RWPE1 (cell line): Measurements from ENCODE around the gene UGT1A4.

Source experiments
- CTCF ChIA-PET: fragments of 350-600 bp; sonication (Branson Sonifier 250); formaldehyde crosslinking; extraction: SDS; loops from one replicate; lab custom pipeline; 2021; lab: Yijun Ruan, JAX
- POLR2A ChIA-PET: fragments of 400-600 bp; formaldehyde crosslinking; extraction: SDS; loops from one replicate; lab custom pipeline; 2020; ENCODE audit warnings: antibody characterized with exemption; ENCODE audit not compliant: low non-redundant PET; lab: Yijun Ruan, JAX
- DNase-seq: peaks from one replicate; pipeline ENCODE4 v3.0.0; 2012; ENCODE audit warnings: low spot score
- H3K27ac ChIP-seq: fragments of 450-650 bp; 2 replicates; pipeline ENCODE4 v1.5.1; 2017
- TF ChIP-seq, protein P1 (sequence below): fragments of 450-650 bp; conservative IDR thresholded peaks from 2 replicates; pipeline ENCODE4 v1.5.1; 2017; ENCODE audit warnings: low read depth, mild to moderate bottlenecking

The UGT1A4 gene

DNA sequence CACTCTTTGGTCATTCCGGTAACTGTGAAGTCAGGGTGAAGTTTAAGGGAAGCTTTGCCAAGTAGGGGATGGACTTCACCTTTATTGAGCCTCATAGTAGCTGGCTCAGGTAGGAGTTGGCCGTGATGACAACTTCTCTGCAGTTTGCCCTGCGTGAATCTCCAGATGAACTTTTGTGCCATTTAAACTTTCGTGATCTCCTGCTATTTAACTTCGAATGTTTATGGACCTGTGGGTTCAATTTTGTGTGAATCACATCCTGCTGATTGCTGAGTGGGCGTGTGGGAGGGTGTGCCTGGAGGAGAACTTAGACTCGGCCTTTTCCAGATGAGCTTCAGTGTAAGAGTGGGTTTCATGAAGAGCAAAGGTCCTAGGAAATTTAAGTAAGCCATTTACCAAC is 45.7 kb downstream of the UGT1A4 start:
- no peak for DNase-seq
- no peak overlapping the region for H3K27ac ChIP-seq
- TF ChIP-seq, protein P1, sequence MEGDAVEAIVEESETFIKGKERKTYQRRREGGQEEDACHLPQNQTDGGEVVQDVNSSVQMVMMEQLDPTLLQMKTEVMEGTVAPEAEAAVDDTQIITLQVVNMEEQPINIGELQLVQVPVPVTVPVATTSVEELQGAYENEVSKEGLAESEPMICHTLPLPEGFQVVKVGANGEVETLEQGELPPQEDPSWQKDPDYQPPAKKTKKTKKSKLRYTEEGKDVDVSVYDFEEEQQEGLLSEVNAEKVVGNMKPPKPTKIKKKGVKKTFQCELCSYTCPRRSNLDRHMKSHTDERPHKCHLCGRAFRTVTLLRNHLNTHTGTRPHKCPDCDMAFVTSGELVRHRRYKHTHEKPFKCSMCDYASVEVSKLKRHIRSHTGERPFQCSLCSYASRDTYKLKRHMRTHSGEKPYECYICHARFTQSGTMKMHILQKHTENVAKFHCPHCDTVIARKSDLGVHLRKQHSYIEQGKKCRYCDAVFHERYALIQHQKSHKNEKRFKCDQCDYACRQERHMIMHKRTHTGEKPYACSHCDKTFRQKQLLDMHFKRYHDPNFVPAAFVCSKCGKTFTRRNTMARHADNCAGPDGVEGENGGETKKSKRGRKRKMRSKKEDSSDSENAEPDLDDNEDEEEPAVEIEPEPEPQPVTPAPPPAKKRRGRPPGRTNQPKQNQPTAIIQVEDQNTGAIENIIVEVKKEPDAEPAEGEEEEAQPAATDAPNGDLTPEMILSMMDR: no peak
- ChIA-PET POLR2A (no interaction called here), CTCF (interaction anchor here (0.7 kb wide), 1 partner anchor 302 kb away, joined by 3 read pairs; no protein-coding TSS in a partner anchor)

GRCh38 chr2:233764761-233765160 is 46.2 kb downstream of the UGT1A4 start:
- CTCF ChIA-PET: no interaction called here
- POLR2A ChIA-PET: no interaction called here
- H3K27ac ChIP-seq: no peak overlapping the region
- DNase-seq: no peak
- TF ChIP-seq, protein P1: no peak

- no peak overlapping the region for H3K27ac ChIP-seq
- POLR2A ChIA-PET: no interaction called here
- no peak for DNase-seq
- CTCF ChIA-PET: no interaction called here
- TF ChIP-seq, protein P1: no peak
These were observed 47.9 kb downstream of the UGT1A4 start for GRCh38 chr2:233766416-233766815.

DNA sequence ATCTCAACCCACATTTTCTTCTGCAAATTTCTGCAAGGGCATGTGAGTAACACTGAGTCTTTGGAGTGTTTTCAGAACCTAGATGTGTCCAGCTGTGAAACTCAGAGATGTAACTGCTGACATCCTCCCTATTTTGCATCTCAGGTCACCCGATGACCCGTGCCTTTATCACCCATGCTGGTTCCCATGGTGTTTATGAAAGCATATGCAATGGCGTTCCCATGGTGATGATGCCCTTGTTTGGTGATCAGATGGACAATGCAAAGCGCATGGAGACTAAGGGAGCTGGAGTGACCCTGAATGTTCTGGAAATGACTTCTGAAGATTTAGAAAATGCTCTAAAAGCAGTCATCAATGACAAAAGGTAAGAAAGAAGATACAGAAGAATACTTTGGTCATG is 49.5 kb downstream of the UGT1A4 start:
- TF ChIP-seq, protein P1: no peak
- ChIA-PET POLR2A (interaction anchor here (0.8 kb wide), 1 partner anchor 600 kb away, joined by 6 read pairs; no protein-coding TSS in a partner anchor), CTCF (interaction anchor here (0.6 kb wide), 1 partner anchor 64 kb away, joined by 3 read pairs; no protein-coding TSS in a partner anchor)
- no peak overlapping the region for H3K27ac ChIP-seq
- no peak for DNase-seq

- POLR2A ChIA-PET: no interaction called here
- TF ChIP-seq, protein P1: no peak
- CTCF ChIA-PET: no interaction called here
- no peak for DNase-seq
- no peak overlapping the region for H3K27ac ChIP-seq
These were observed 50.7 kb downstream of the UGT1A4 start for GRCh38 chr2:233769260-233769659.

DNA sequence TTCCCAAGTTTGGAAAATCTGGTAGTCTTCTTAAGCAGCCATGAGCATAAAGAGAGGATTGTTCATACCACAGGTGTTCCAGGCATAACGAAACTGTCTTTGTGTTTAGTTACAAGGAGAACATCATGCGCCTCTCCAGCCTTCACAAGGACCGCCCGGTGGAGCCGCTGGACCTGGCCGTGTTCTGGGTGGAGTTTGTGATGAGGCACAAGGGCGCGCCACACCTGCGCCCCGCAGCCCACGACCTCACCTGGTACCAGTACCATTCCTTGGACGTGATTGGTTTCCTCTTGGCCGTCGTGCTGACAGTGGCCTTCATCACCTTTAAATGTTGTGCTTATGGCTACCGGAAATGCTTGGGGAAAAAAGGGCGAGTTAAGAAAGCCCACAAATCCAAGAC is 53.6 kb downstream of the UGT1A4 start:
- CTCF ChIA-PET: no interaction called here
- TF ChIP-seq, protein P1: no peak

GRCh38 chr2:233772583-233772982 is 54.0 kb downstream of the UGT1A4 start:
- H3K27ac ChIP-seq: no peak overlapping the region
- CTCF ChIA-PET: no interaction called here
- TF ChIP-seq, protein P1: no peak
- POLR2A ChIA-PET: no interaction called here
- no peak for DNase-seq

More for the DNA sequence above, 53.6 kb downstream of the UGT1A4 start:
- no peak overlapping the region for H3K27ac ChIP-seq
- DNase-seq: no peak
- POLR2A ChIA-PET: no interaction called here
